Effector CD8-positive, alpha-beta T cell (primary cell): Measurements from ENCODE around the gene STAMBP.
"Not testable (repeated sequence)": the region's sequence is repeated elsewhere in the genome, so short reads cannot be mapped to it uniquely, and the experiment has no call there.

Source experiments
- DNase-seq: peaks from one replicate; lab custom pipeline; 2025; lab: John Stamatoyannopoulos, UW
- total RNA-seq, 4 experiments: gene quantifications; one replicate each; lab custom pipeline; 2026; lab: John Stamatoyannopoulos, UW

The STAMBP gene
- total RNA-seq = 50.2 to 84.4 (median 54.2) reads per million in 4 experiments

GRCh38 chr2:73828818-73829570 lies at the start of gene STAMBP:
Gene STAMBP, plus strand, starts transcription at chr2:73828961. Its CDS starts 1,896 bp downstream, at chr2:73830857.
- peak; percentile 86 for DNase-seq

- DNase-seq = peak; percentile 97
Observed at GRCh38 chr2:73779467-73780236, 49.1 kb upstream of the STAMBP start, which contains the start of gene DUSP11. Gene DUSP11, minus strand, starts transcription at chr2:73780103. Its CDS starts 129 bp downstream, at chr2:73779974.

- no peak for DNase-seq
Observed at GRCh38 chr2:73780237-73780582, 48.6 kb upstream of the STAMBP start.

GRCh38 chr2:73783402-73783801 lies 45.4 kb upstream of the STAMBP start:
- DNase-seq = not testable (repeated sequence)

GRCh38 chr2:73783883-73784282 lies 44.9 kb upstream of the STAMBP start, which contains the start of gene C2orf78:
Gene C2orf78, plus strand, starts transcription at chr2:73784183. Its CDS starts 127 bp downstream, at chr2:73784310.
- DNase-seq = not testable (repeated sequence)

- DNase-seq = no peak
Observed at GRCh38 chr2:73811878-73812277, 16.9 kb upstream of the STAMBP start.

GRCh38 chr2:73812635-73813034 lies 16.1 kb upstream of the STAMBP start:
- DNase-seq = no peak

GRCh38 chr2:73818296-73818695 lies 10.5 kb upstream of the STAMBP start:
- no peak for DNase-seq

GRCh38 chr2:73821227-73821626 lies 7.5 kb upstream of the STAMBP start:
- DNase-seq = no peak

- DNase-seq = no peak
Observed at GRCh38 chr2:73821669-73822068, 7.1 kb upstream of the STAMBP start.

- no peak for DNase-seq
Observed at GRCh38 chr2:73822276-73822675, 6.5 kb upstream of the STAMBP start.

GRCh38 chr2:73822991-73823390 lies 5.8 kb upstream of the STAMBP start:
- no peak for DNase-seq

GRCh38 chr2:73823416-73823815 lies 5.3 kb upstream of the STAMBP start:
- DNase-seq = no peak

GRCh38 chr2:73823916-73824523 lies 4.7 kb upstream of the STAMBP start:
- DNase-seq = no peak

GRCh38 chr2:73825408-73825807 lies 3.4 kb upstream of the STAMBP start:
- no peak for DNase-seq

- no peak for DNase-seq
Observed at GRCh38 chr2:73827018-73827417, 1.7 kb upstream of the STAMBP start.

- DNase-seq = no peak
Observed at GRCh38 chr2:73827660-73828388, 937 bp upstream of the STAMBP start.

GRCh38 chr2:73828389-73828817 lies 358 bp upstream of the STAMBP start:
- DNase-seq = no peak

GRCh38 chr2:73830871-73831401 lies 2.2 kb downstream of the STAMBP start:
- no peak for DNase-seq

GRCh38 chr2:73832930-73833329 lies 4.2 kb downstream of the STAMBP start:
- DNase-seq = no peak

GRCh38 chr2:73836141-73836943 lies 7.6 kb downstream of the STAMBP start:
- DNase-seq = no peak
